Neutrophil (primary cell): ENCODE results near the gene CDK12.

Experiments
- H3K27ac ChIP-seq: fragments of 200-600 bp; sonication (generic); 2 replicates; pipeline ENCODE4 v1.5.1; 2016; ENCODE audit warnings: mild to moderate bottlenecking, moderate library complexity
- H3K27me3 ChIP-seq: fragments of 200-600 bp; sonication (generic); 2 replicates; pipeline ENCODE4 v1.6.0; 2016; ENCODE audit warnings: mild to moderate bottlenecking
- H3K36me3 ChIP-seq: fragments of 200-600 bp; sonication (generic); 2 replicates; pipeline ENCODE4 v1.5.1; 2017
- H3K4me1 ChIP-seq, 2 experiments: fragments of 200-600 bp in 1 of 2; sonication (generic) in 1 of 2; 1 replicate in 1 of 2; 2 replicates in 1 of 2; pipeline versions ENCODE4 v1.5.1 to v1.6.1; 2013 to 2016; ENCODE audit warnings: low read depth in 1 of 2, low read length in 1 of 2, mild to moderate bottlenecking in 1 of 2, moderate library complexity in 1 of 2; ENCODE audit not compliant: control insufficient read depth in 1 of 2, insufficient read depth in 1 of 2
- H3K4me3 ChIP-seq, 2 experiments: fragments of 200-600 bp in 1 of 2; sonication (generic) in 1 of 2; 1 replicate in 1 of 2; 2 replicates in 1 of 2; pipeline ENCODE4 v1.5.1; 2013 to 2016; ENCODE audit warnings: low read depth in 1 of 2, low read length in 1 of 2, mild to moderate bottlenecking in 1 of 2, moderate library complexity in 1 of 2
- H3K9me3 ChIP-seq: fragments of 200-600 bp; sonication (generic); 2 replicates; pipeline ENCODE4 v1.5.1; 2016
- TF ChIP-seq, protein P1 (sequence below): fragments of 200-600 bp; sonication (generic); IDR thresholded peaks from 2 replicates; pipeline ENCODE4 v1.5.1; 2016; ENCODE audit warnings: antibody characterized with exemption

The CDK12 gene

DNA sequence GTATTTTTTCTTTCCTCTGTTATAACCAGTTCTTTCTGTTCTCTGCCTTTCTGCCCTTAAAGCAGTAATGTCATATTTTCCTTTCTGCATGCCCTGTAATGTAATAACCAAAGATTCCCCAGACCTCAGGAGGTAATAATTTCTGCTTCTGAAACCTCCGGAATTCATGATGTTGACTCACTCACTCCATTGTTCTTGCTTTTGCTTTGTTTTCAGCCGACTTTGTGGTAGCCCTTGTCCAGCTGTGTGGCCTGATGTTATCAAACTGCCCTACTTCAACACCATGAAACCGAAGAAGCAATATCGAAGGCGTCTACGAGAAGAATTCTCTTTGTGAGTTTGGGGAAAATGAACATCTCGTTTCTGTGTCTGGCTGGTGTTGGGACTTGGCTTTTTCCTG is 55.9 kb downstream of the CDK12 start:
- TF ChIP-seq, protein P1, sequence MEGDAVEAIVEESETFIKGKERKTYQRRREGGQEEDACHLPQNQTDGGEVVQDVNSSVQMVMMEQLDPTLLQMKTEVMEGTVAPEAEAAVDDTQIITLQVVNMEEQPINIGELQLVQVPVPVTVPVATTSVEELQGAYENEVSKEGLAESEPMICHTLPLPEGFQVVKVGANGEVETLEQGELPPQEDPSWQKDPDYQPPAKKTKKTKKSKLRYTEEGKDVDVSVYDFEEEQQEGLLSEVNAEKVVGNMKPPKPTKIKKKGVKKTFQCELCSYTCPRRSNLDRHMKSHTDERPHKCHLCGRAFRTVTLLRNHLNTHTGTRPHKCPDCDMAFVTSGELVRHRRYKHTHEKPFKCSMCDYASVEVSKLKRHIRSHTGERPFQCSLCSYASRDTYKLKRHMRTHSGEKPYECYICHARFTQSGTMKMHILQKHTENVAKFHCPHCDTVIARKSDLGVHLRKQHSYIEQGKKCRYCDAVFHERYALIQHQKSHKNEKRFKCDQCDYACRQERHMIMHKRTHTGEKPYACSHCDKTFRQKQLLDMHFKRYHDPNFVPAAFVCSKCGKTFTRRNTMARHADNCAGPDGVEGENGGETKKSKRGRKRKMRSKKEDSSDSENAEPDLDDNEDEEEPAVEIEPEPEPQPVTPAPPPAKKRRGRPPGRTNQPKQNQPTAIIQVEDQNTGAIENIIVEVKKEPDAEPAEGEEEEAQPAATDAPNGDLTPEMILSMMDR = no peak
- Histone ChIP-seq H3K9me3 (no peaks in the 10 kb centered on the region), H3K27me3 (no peaks in the 10 kb centered on the region), H3K4me3 (no peak overlapping the region), H3K4me1 (no peaks in the 10 kb centered on the region), H3K27ac (no peak overlapping the region), H3K36me3 (peaks cover 98% of the 10 kb centered on the region)

DNA sequence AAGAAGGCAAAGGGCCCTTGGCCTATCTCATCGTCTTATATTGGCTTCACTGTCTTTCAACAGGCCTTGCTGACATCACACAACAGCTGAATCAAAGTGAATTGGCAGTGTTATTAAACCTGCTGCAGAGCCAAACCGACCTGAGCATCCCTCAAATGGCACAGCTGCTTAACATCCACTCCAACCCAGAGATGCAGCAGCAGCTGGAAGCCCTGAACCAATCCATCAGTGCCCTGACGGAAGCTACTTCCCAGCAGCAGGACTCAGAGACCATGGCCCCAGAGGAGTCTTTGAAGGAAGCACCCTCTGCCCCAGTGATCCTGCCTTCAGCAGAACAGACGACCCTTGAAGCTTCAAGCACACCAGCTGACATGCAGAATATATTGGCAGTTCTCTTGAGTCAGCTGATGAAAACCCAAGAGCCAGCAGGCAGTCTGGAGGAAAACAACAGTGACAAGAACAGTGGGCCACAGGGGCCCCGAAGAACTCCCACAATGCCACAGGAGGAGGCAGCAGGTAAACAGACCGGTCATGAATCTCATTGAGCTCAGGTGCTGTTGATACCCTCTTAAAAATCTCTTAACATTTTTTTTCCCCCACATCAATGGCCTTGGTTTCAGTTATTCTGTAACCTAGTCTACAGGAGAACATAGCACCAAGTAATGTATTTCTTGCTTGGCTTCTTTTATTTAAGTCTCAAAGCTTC is 64.7 kb downstream of the CDK12 start:
- no peaks in the 10 kb centered on the region for H3K4me1 ChIP-seq
- no peaks in the 10 kb centered on the region for H3K27me3 ChIP-seq
- H3K27ac ChIP-seq = no peak overlapping the region
- H3K9me3 ChIP-seq = no peaks in the 10 kb centered on the region
- peaks cover 99% of the 10 kb centered on the region for H3K36me3 ChIP-seq
- no peak overlapping the region for H3K4me3 ChIP-seq
- TF ChIP-seq, protein P1 = no peak

DNA sequence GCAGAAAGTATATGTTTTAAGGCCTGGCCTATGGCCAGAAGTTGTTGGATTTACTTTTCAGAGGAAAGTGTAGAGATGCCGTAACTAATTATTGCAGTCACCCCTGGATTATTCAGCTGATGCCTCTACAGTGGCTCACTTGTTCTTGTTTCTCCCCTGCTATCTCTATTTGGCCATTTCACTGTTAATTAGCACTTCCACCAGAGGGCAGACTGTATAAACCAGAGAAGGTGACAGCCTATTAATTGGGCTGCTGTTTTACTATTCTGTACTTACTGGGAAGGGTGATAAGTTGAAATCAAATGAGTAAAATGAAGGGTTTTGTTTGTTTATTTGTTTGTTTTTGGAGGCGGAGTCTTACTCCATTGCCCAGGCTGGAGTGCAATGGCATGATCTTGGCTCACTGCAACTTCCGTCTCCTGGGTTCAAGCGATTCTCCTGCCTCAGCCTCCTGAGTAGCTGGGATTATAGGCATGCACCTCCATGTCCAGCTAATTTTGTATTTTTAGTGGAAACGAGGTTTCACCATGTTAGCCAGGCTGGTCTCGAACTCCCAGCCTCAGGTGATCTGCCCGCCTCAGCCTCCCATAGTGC is 66.0 kb downstream of the CDK12 start:
- H3K9me3 ChIP-seq = no peaks in the 10 kb centered on the region
- H3K36me3 ChIP-seq = peaks cover 94% of the 10 kb centered on the region
- no peaks in the 10 kb centered on the region for H3K4me1 ChIP-seq
- H3K27ac ChIP-seq = no peak overlapping the region
- H3K4me3 ChIP-seq = no peak overlapping the region
- H3K27me3 ChIP-seq = no peaks in the 10 kb centered on the region
- TF ChIP-seq, protein P1 = no peak

DNA sequence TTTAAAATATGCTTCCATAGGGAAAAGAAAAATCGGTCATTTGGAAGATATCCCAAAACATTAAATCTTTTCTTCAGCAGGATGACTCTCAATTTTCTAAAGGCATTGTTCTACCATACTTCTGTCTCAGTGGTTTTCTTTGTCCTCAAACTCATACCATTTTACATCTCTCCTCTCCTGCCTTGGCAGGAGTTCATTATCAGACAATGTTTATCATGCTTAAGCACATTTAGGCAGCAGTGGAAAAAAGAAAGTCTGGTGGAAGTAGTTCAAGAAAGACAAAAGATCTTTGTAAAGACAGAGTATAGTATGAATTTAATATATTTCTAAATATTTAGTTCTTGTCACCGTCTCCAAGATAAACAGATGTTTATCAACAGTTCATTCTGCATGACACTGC is 68.2 kb downstream of the CDK12 start:
- Histone ChIP-seq H3K27me3 (no peaks in the 10 kb centered on the region), H3K9me3 (no peaks in the 10 kb centered on the region), H3K36me3 (peaks cover 73% of the 10 kb centered on the region), H3K27ac (no peak overlapping the region), H3K4me1 (peaks cover 0 to 3% of the 10 kb centered on the region in 2 experiments), H3K4me3 (no peak overlapping the region)
- TF ChIP-seq, protein P1 = no peak

DNA sequence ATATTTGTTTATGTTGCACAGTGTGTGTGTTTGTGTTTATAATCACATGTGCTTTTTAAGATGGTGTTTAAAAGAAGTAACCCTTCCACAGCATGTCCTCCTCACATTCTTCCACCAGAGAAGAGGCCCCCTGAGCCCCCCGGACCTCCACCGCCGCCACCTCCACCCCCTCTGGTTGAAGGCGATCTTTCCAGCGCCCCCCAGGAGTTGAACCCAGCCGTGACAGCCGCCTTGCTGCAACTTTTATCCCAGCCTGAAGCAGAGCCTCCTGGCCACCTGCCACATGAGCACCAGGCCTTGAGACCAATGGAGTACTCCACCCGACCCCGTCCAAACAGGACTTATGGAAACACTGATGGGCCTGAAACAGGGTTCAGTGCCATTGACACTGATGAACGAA is 69.2 kb downstream of the CDK12 start:
- Histone ChIP-seq H3K27ac (no peak overlapping the region), H3K36me3 (peaks cover 62% of the 10 kb centered on the region), H3K9me3 (no peaks in the 10 kb centered on the region), H3K4me3 (no peak overlapping the region), H3K4me1 (peaks cover 0 to 3% of the 10 kb centered on the region in 2 experiments), H3K27me3 (no peaks in the 10 kb centered on the region)
- TF ChIP-seq, protein P1 = no peak
